NCI-H1092 treated with DMSO at 0.1 percent for 48 hours (cell line): ENCODE data around the gene SUPV3L1.

ENCODE experiments used
- DNase-seq: peaks from one replicate; lab custom pipeline; 2025; lab: John Stamatoyannopoulos, UW

Gene SUPV3L1

GRCh38 chr10:69202332-69202731 lies 22.3 kb downstream of the SUPV3L1 start:
- no peak for DNase-seq

DNA sequence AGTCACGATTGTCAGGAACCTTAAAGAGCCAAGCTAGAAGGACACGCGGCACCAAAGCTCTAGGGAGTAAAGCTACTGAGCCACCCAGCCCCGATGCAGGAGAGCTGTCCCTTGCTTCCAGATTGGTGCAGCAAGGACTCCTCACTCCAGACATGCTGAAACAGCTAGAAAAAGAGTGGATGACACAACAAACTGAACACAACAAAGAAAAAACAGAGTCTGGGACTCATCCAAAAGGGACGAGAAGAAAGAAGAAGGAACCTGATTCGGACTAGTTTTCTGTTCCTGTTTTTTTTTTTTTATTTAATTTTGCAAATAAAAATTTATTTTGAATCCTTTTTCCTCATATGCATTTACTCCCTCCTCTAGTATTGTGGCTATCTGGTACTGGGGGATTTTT lies 28.7 kb downstream of the SUPV3L1 start:
- DNase-seq: no peak

GRCh38 chr10:69209787-69210484 lies 29.9 kb downstream of the SUPV3L1 start:
- DNase-seq: no peak

DNA sequence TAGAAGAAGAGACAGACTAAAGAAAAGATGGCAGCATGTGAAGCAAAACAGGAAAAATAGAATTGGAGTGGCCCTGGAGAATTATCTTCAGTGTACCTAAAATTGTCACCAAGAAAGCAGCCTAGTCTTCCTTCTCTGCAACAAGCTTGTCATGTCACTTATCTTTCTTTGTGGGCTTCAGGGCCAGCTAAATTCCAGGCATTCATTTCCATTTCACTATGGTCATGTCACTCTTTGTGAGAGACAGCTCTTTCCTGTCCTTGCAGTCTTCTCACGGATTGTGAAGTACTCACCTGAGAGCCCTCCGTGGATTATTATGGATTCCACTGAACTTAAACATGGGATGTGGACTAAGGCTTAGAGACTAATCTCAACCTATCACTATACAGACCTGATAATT lies 31.1 kb downstream of the SUPV3L1 start:
- no peak for DNase-seq

- no peak for DNase-seq
These were observed 31.5 kb downstream of the SUPV3L1 start for GRCh38 chr10:69211524-69211923.

GRCh38 chr10:69213591-69214311 lies 33.7 kb downstream of the SUPV3L1 start:
- DNase-seq: no peak

- DNase-seq: no peak
These were observed 34.7 kb downstream of the SUPV3L1 start for GRCh38 chr10:69214666-69215131.

- DNase-seq: no peak
These were observed 35.6 kb downstream of the SUPV3L1 start for GRCh38 chr10:69215405-69216171.

DNA sequence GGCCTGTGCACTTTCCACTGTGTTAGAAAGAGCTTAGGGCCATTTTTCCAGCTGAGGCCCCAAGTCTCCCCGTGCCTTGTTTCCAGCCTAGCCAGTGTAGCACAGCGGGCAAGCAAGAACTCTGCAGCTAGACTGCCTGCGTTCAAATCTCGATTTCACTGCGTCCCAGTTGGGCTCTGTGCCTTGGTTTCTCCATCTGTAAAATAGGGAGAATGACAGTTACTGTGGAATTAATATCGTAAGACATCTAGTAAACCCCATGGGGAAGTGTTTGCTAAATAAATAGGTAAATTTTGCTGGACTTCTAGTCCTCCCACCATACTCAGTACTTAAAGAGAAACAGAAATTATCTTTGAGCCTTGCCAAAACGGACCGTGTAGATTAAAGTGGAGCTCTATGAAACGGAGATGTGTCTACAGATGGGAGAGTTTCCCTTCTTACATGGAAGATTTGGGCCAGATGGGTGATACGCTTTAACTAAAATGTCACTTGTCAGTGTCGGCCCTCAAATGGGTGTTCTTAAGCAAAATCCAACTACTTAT lies 36.6 kb downstream of the SUPV3L1 start:
- DNase-seq: no peak

- no peak for DNase-seq
These were observed 37.2 kb downstream of the SUPV3L1 start for GRCh38 chr10:69217119-69217754.

- no peak for DNase-seq
These were observed 38.8 kb downstream of the SUPV3L1 start for GRCh38 chr10:69218831-69219230.

GRCh38 chr10:69220041-69220451 lies 40.0 kb downstream of the SUPV3L1 start, which contains the start of gene HKDC1:
HKDC1 (plus strand) TSS chr10:69220332; CDS start chr10:69220436, 104 bp downstream.
- no peak for DNase-seq

DNA sequence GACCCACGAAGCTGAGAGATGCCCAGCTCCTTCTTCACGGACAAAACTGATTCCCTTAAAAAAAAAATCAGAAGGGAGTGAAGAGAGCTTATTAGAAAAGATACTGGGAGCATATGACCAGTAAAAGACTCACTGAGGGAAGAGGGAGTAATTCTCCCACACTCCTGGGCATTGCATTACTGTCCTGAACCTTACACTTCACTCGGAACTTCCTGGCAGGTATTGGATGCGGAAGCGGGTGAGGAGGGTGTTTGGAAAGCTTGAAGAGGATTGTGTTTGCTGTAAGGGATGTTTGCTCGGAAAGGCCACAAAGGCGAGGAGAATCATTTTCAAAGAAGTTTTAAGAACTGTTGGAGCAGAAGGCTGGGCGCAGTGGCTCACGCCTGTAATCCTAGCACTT lies 40.5 kb downstream of the SUPV3L1 start:
- no peak for DNase-seq

DNA sequence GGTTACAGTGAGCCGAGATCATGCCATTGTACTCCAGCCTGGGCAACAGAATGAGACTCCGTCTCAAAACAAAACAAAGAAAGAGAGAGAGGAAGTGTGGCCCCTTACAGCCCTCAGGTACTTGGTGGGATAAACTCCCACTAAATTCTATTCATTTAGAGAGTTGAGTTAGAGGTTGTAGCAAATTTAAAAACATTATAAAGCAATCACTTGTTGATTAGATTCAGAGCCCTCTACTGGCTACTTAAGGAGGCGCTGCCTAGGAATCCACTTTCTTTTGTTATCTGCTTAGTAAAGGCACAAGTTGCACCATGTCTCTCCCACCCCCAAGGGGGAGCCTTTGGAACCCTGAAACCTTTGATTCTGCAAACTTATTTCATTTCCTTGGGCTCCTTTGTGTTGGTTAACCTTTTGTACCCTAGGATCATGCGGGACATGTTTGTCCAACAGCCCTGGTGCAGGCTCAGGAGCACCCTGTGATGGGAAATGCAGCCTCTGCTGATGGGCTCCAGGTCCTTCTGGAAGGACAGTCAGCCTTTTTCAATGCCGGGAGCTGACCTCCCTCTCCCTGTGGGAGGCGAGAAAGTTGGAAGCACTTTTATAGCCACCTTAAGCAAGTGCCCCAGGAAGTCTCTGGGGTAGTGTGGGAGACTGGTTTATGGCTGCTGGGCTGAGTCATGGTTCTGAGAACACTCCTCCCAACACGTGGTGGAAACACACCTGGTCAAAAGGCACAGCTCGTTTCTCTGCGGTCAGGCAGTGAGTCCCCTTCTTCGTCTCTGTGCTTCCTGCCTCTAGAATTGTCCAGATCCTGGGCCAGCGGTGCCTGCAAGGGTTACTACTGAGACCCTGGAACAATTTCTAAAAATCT lies 42.4 kb downstream of the SUPV3L1 start:
- peak; percentile 5 for DNase-seq

DNA sequence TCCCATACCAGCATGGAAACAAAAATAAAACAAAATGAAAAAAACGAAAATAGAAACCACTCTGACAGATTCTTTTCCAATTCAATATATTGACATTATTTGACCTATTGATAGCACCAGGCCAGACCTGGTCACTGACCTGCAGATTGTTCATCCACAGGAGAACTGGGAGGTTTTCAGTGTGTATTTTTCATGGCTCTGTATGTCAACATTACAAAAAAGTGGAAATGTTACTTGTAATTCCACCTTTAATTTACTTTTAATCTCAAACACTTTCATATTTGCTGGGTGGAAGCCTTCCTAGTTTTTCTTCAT lies 43.0 kb downstream of the SUPV3L1 start:
- no peak for DNase-seq

DNA sequence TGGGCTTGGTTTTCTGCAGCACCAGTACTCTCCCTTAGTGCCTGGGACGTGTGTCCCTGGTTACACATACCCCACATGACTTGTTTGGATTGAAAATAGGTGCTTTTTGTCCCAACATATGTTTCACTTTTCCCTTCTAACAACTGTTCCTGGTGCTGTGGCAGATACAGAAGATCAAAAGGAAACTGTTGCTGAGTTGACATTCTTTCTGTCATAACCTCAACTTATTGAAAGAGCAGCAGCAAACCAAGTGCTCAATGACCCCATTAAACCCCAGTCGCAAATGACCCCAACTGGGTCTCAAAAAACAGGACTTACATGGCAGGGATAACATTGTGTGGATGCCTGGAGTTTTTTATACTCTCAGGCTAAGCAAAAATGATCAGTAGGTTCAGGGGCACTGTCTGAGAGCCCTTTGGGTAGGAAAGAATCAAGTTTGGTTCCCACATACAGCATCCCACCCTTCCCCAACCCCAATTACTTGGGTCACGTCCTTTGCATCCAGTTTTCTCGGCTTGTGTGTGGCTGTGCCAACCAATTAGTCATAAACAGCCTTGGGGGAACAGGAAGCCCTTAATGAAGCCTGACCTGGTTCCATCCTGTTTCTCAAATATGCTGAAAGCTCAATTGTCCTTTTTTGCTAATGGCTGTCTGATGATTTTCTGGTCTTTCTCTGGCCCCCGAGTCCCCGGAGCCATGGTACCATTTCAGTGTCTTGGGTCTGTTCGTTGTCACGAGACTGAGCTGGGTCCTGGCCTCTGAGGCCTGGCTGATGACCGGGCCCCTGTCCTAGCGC lies 45.0 kb downstream of the SUPV3L1 start:
- DNase-seq: no peak

DNA sequence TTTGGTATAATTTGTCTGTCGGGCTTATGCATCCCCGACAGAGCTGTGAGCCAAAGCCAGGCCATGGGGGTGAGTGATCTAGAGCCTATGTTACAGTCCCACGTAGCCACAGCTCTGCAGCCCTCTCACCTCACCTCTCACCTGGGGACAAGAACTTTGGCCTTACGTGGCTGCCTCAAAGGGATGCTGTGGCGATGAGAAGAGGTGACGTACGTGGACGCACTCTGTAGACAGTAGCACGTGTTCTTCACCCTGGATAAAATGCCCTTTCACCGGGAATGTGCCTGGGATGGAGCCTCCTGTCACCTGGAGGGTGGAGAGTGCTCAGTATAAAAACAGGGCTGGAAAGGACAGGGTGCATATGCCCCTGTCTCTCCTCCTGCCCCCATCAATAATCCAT lies 45.6 kb downstream of the SUPV3L1 start:
- DNase-seq: no peak

GRCh38 chr10:69226919-69227450 lies 47.0 kb downstream of the SUPV3L1 start:
- DNase-seq: no peak

DNA sequence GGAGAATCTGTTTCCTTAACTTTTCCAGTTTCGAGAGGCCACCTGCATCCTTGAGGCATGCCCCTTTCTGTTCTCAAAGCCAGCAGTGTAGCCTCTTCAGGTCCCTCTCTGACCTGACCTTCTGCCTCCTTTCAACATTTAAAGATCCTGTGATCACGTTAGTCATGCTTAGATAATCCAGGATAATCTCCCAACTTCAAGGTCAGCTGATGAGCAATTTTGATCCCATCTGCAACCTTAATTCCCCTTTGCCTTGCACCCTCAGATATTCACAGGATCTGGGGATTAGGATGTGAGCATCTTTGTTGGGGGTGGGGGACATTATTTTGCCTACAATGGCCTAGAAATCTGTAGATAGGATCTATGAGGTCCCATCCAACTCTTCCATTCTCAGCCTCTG lies 48.1 kb downstream of the SUPV3L1 start:
- no peak for DNase-seq

GRCh38 chr10:69229616-69229916 lies 49.5 kb downstream of the SUPV3L1 start:
- no peak for DNase-seq
